Stimulated activated CD4-positive, alpha-beta T cell treated with anti-CD3 and anti-CD28 coated beads, Interleukin-2, amount 100 ng/mL, for 24 hours (primary cell): Measurements from ENCODE around the gene NPEPL1.
"Not testable (repeated sequence)": the region's sequence is repeated elsewhere in the genome, so short reads cannot be mapped to it uniquely, and the experiment has no call there.

ENCODE experiments used
- DNase-seq, 2 donors: peaks; one replicate each; pipeline ENCODE4 v3.0.0-alpha.2; 2020

Gene NPEPL1

DNA sequence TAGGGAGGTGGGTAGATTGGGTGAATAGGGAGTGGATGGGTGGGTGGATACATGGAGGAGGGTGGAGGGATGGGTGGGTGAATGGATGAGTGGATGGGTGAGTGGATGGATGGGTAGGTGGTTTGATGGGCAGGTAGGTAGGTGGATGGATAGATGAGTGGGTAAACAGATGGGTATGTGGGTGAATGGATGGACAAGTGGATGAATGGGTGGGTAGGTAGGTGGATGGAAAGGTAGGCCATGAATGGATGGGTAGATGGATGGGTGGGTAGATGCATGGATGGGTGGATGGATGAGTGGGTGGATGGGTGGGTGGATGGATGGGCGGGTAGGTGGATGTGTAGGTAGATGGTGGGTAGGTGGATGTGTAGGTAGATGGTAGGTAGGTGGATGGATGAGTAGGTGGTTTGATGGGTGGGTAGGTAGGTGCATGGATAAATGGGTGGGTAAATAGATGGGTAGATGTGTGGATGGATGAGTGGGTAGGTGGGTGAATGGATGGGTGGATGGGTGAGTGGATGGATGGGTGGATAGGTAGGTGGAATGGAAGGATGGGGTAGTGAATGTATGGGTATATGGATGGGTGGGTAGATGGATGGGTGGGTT, 51.4 kb downstream of the NPEPL1 start:
- no peak for DNase-seq

DNA sequence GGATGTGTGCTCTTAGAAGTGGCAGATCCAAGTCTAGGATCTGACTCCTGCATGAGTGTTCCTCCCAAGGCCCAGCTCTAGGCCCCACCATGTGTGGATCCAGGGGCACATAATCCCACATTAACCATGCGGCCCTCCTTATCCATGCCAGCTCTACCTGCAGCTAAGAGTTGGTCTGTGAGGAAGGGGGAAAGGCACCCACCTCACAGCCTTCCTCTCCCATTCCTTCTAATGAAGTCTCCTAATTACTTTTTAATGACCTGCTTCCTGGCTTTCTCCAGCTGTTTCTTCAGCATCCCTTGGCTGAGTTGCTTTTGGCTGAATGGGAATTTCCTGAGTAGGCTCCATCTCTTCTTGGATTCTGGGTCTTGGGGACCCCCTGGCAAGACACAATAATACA, 52.2 kb downstream of the NPEPL1 start:
- DNase-seq = no peak

DNA sequence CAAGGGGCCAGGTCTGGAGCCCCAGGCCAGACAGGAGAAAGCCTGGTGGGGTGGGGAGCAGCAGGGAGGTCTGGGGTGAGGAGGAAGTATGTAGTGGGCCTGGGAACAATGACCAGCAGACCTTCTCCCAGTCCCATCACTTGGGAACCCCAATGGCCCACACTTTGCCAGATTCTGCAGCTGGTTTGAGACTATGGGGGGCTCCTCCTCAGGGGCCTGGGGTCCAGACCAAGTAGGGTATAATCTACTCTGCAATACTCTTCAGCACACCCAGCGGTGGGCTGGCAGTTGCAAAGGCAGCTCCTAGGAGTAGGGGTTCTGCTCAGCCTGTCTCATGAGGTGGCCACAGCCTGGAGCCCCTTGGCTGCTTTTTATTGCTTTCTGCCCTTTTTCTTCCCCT, 52.8 kb downstream of the NPEPL1 start:
- no peak for DNase-seq

DNA sequence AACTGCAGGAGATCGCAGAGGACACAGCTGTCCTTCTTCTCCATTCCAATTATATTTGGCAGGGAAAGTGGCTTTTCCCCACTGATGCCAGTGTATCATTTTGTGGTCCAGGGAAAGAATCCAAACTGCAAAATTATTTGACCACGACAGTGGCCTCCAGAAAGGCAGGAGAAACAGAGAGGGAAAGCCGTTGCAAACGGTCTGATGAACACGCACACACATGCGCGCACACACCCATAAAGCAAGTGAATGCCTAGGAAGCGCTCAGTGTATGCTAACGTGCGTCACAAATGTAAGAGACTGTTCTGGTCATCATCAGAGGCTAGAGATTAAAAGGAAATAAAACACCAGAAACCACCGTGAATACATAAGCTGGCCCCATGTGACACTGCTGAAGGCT, 54.0 kb downstream of the NPEPL1 start:
- DNase-seq = no peak

DNA sequence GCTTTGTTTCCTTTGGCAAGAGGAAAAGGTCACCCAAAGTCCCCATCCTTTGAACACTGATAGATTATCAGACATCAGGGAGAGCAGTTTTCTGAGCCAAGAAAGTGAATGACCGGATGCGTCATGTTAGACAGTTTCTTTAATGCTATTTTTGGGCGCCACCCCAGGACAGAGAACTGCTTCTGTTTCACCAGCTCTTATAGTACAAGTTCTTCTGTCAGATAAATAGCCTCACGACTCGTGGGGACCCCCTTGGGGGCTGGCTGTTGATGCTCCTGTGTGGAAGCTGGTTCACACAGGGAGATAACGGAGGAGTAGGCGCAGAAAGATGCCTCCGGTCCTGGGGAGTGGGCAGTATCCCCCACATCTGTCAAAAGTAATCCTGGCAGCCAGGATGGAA, 54.6 kb downstream of the NPEPL1 start:
- DNase-seq = no peak

DNA sequence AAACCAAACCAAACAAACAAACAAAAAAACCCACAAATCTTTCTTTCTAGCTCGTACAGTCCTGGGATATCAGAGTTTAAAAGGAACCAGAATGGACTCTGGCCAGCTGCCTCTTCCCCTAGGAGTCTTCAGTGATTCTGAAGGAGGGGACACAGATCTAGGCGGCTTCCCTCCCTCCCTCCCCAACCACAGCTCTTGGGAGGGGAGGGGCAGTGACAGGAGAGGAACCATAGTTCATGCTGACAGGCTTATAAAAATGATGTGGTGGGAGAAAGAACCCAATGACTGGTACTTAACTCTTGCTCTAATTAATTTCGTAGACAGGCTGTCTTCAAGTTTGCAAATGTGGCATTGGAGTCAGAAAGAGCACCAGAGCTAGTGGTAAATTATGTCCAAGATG, 56.0 kb downstream of the NPEPL1 start:
- DNase-seq = no peak

DNA sequence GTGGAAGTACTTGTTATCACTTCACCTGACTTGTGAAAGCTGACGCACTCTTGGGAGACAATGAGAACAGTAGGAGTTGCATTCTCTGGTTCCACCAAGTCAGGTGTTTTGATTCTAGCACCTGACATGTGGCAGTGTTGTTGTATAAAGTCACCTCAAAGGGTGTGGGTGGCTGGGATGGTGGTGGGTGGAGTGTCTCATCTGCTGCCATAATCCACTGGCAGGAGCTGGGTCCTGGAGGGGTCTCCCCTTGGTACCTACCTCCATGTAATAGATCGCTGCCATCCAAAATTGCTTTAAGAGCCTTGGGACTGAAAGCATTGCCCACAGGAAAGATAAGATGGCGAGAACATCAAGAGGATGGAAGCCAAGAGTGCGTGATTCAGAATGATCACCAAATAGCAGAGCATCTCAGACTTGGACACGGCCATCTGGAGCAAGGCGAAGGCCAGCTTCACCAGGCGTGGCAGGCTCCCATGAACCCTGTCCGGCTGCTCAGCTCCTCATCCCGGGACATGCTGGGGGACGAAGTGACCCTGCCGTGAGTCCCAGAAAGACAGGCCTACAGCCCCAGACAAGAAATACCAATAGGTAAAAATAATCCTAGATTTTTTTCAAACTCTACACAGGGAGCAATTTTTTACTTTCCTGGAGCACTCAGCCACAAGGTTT, 56.6 kb downstream of the NPEPL1 start:
- no peak for DNase-seq

DNA sequence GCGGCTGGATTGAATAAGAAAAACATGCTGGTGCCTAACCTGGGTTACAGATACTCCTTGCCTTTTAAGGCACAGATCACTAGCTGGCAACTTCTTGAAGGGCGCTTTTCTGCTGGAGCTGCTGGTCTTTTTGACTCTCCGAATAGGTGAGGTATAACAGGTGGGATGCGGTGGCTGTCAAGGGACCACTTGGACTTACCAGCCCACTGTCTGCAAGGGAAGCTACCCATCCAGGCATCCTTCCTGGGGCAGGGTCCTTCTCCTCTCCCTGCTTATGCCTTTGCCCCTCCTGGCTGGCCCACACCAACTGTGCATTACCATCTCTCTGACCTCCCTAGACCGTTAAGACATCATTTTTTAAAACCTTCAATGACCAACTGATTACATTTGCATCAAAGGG, 57.4 kb downstream of the NPEPL1 start:
- no peak for DNase-seq

DNA sequence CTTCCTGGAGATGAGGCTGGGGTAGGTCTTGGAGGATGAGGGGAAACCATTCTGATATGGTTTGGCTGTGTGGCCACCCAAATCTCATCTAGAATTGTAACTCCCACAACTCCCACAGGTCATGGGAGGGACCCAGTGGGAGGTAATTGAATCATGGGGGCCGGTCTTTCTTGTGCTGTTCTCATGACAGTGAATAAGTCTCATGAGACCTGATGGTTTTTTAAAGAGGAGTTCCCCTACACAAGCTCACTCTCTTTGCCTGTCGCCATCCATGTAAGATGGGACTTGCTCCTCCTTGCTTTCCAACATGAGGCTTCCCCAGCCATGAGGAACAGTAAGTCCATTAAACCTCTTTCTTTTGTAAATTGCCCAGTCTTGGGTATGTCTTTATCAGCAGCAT, 58.1 kb downstream of the NPEPL1 start:
- DNase-seq = not testable (repeated sequence)

DNA sequence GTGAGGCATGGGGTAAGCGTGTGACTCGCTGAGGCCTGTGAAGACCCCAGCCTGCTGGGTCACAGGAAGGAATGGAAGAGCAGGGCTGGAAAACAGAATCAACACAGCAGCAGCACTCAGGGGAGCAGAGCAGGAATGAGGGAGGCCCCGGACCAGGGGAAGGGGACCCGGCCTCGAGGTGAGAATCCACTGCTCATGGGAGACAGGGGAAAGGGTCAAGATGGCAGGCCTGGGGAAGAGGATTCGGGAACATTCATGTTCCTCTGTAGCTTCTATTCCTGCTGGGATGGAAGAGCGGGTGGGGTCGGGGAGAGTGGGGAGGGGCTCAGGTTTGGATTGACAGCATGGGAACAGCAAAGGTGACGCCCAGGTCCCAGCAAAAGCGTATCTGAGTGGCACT, 59.4 kb downstream of the NPEPL1 start:
- DNase-seq = no peak

DNA sequence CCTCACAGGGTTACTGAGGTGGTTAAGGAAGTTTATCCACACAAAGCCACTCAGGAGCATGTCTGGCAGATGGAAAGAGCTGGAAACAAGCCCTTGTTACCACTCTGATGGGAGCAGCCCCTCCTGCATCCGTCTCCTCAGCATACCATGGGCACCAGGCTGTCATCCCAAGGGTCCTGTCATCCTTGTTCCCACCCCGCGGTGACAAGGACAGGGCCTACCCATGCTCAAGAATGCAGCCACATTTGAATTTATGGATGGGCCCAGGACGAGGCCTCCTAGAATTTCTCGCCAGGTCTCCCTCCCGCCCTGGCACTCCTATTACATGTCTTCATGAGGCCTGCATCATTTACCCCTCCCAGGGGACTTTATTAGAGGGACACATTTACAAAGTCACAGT, 60.0 kb downstream of the NPEPL1 start:
- no peak for DNase-seq

DNA sequence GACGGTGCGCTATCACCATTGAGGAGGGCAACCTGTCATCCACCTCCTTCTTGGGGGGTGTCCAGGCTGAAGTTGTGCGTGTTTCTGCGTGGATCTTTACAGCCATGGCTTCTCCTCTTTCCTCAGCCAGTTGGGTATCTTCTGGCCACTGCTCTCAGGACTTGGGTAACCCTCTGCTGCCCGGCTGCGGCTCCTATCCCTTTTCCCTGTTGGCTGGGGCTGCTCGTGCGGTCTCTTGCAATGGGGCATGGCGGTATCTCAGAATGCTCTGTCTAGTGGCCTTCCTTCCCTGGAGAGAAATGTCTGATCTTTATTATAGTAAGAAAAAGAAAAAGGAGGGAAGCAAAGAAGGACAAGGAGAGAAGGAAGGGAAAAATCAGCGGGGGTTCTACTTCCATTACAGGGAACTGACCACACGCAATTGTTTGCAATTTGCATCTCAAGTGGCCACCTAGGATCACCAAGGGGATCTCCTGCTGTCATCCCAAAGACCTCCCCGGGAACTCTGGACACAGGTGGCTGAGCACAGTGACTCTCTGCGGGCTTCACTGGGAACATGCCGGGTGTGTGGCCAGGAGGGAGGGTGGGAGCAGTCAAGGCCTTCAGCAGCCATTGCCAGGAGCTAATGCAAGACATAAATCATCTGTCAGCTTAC, 60.8 kb downstream of the NPEPL1 start:
- DNase-seq = no peak

DNA sequence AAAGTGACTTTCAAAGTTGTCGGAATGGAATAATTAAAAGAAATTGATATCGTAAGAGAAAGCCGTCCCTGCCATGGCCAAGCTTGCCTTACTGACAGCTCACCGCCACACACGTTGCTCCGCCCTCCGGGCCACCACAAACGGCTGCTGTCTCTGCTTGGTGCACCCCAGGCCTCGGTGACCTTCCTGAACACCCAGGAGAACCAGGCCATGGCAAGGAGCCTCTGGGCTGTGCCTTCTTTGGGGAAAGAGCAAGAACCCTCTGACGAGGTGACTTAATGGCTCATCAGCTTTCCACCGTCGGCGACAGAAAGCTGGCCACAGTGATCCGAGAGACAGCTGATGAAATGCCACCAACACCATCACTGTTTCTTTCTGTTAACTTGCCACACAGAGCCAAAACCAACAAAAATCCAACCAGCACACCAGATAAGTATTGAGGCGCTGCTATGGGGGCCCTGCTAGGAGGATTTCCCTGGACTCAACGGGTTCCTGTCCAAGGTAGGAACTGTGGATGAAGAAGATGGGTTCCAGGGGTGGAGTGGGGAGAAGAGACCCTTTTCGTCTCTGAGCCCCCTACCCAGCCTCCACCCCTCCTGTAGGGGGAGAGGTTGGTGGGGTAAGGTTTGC, 61.4 kb downstream of the NPEPL1 start:
- DNase-seq = no peak

DNA sequence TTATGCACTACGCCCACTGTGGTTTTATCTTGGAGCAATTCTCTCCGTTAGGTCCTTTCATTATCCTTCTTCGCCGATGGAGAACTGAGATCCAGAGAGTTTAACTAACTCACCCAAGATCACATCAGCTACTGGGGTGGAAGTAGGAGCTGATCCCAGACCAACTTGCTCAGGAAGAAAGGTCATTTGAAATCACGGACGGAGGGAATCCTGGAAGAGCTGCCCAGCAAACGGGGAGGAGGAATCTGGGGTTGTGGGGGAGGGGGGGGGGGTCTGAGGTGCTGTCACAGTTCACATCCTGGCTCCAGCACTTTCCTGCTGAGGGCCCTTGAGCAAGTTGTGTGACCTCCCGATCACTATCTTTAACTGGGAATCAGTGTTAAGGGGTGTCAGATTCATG, 62.0 kb downstream of the NPEPL1 start:
- DNase-seq = no peak

DNA sequence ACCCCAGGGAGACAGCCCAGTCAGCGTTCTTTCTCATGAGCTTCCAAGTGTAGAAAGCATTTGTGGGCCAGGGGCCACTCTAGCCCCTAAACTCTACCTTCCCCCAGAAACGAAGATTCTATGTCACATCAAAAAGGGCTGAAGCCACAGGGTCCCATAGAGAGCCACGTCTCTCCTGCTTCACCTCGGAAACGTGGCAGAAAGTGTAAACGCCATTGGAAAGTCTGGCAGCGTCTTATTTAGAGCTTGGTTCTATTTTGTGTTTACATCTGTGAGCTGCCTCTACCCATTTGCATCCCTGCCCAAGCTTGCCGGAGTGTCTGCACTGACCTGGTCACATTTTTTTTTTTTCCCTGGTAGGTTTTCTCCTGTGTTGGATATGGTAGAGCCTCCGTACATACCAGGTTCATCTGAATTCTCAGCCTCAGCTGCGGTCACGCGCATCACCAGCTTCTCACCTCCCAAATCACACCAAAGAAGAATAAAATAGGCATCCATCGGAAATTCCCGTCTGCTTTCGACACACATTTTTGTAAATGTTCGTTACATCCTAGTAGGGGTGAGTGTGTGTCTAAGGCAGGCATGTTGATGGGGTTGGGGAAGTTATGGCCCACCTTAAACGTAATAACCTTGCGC, 62.6 kb downstream of the NPEPL1 start:
- no peak for DNase-seq

DNA sequence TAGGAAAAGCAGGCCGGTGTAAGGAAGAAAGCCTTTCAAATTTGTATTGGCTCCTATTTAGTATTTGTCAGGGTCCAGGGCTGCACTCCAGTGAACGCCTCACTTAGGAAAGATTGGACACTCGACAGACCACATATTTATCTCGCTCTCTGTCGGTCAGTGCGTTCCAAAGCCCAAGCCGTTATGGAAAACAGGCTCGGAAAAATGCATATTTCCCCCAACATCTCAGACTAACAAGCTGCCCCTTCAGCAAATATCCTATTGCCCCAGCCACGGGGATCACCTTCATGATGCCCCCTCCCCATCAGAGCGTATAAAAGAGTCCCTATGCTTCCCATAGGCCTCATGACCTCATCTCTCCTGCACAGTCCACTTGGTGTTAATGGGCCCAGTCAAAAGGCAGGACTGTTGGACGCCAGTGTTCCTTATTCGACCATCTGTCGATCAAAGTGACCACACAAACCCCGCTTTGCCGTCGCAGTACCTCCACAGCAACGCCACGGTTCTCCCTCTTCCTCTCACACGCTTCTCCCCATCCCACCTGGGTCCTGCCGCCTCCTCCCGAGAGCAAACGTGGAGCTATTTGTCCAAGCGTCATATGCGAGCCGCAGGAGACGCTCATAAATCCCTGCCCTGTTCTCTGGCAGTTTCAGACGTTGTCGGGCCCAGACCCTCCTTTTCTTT, 63.3 kb downstream of the NPEPL1 start:
- no peak for DNase-seq

DNA sequence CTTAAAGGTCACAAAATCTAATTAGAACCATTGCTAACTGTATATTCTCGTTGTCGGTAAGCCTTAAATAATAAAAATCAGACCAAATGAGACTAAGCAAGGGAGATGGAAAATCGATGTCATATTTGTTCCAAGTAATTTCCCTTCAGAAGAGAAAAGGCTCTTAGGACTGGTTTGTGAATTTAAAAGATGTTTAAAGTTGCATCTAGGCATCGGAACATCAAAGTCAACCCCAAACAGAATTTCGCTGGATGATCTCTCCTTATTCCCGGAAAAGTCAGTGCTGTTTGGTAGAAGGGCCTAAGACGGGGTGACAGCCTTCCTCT, 63.8 kb downstream of the NPEPL1 start:
- no peak for DNase-seq

DNA sequence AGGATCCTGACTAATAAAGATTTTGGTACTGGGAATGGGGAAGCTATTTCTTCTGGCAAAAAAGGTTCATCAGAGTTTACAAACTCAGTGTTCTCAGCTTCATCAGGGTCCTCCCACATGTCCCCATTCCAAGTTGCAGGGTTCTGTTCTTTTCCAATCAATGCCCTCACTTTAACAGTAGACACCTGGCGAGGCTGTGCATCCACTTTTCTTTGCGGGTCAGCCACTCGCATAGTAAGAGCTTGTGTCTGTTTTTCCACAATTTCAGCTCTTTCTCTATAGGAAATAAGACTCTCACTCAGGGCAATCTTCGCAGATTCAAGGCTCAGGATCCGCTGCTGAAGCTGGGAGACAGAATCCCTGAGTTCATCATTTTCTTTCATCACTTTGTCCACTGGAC, 65.0 kb downstream of the NPEPL1 start:
- DNase-seq = not testable (repeated sequence)

DNA sequence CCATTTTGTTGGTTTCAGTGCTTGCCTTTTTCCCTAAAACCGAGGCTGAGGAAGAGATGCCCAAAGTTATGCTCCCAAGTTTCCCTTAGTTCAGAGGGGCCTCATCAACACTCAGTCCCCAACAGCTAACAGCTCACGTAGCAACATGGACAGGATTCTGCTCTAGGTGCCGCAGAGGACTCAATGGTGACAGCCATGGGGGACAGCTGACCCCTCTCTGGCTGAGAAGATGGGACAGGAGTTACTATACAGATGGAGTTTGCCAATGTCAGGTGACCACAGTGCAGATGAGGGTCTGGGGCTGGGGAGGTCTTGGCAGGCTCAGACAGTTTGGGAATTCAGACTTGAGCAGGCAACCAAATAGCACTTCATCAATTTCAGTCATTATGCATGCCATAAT, 67.3 kb downstream of the NPEPL1 start:
- no peak for DNase-seq

DNA sequence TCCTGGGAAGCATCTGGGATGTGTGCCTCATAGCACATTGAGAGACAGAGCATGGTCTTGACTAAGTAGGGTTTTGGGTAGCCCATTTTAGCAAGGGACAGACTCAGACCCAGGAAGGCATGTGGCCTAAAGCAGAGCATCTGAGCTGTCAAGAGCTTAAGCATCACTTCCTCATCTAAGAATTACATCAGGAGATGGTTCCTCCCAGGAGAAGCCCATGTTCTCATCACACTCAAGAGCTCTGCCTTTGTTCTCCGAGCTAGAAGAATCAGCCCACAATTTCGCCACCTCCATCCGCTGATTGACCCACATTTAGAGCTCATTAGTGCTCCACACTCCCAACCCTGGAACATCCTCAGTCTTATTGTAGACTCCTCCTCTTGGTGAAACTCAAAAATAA, 68.3 kb downstream of the NPEPL1 start:
- DNase-seq = no peak

DNA sequence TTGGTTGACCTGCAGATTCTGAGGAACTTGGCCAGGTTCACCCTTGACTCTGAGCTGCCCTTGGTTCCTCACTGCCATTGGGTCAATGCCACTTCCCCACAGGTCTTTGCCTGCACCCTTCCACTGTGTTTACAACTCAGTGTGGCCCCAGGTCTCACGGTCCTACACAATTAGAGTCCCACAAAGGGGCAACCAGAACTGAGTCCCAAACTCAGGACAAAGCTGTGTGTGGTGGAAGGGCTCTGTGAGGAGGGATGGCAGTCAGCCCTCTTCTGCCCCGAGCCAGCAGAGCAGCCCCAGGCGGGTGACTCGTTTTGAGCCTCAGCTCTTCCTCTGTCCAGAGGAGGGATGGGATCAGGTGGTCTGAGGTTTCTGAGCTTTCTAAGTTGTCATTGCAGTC, 69.5 kb downstream of the NPEPL1 start:
- no peak for DNase-seq

DNA sequence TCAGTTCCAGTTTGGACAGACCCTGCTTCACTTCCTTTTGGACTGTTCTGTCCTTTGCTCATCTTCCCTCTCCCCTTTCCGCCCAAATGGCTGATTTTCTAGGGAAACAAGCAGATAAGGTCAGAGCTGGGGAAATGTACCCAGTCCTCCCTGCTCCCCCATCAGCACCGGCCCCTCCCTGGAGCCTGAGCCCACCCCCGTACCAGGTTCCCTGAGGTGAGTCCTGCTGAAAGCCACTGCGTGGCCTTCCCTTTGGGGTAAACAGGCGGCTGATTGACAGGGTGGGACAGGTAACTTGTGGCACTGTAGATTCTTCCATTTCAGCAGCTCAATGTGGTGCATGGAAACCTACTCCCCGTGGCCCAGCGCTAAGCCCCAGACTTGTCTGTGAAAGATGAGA, 70.5 kb downstream of the NPEPL1 start:
- no peak for DNase-seq
